SK-N-SH treated with all-trans-retinoic acid at 6 μM for 48 hours (cell line): Measurements from ENCODE around the gene C2CD4D.

ENCODE experiments used
- OSR1 ChIP-seq: fragments of 250-450 bp; sonication (Bioruptor Pico); IDR thresholded peaks from 2 replicates; pipeline ENCODE4 v1.8.0; 2022; ENCODE audit warnings: moderate library complexity, mild to moderate bottlenecking, inconsistent platforms
- PPARA ChIP-seq: fragments of 250-450 bp; sonication (Bioruptor Pico); IDR thresholded peaks from 2 replicates; pipeline ENCODE4 v1.5.0; 2020; ENCODE audit warnings: mild to moderate bottlenecking, borderline replicate concordance
- RARB ChIP-seq: fragments of 250-450 bp; sonication (Bioruptor Pico); IDR thresholded peaks from 2 replicates; pipeline ENCODE4 v1.8.0; 2021; ENCODE audit warnings: mild to moderate bottlenecking, moderate library complexity
- SNAI2 ChIP-seq: fragments of 250-450 bp; sonication (Bioruptor Pico); IDR thresholded peaks from 2 replicates; pipeline ENCODE4 v1.5.0; 2020; ENCODE audit warnings: mild to moderate bottlenecking, moderate library complexity
- TOX ChIP-seq: fragments of 250-450 bp; sonication (Bioruptor Pico); IDR thresholded peaks from 2 replicates; pipeline ENCODE4 v1.8.0; 2021; ENCODE audit warnings: mild to moderate bottlenecking, moderate library complexity, borderline replicate concordance
- ZC3H10 ChIP-seq: fragments of 250-450 bp; sonication (Bioruptor Pico); IDR thresholded peaks from 2 replicates; pipeline ENCODE4 v1.5.1; 2021; ENCODE audit warnings: mild to moderate bottlenecking, moderate library complexity
- TF ChIP-seq, protein P1 (sequence below): fragments of 250-450 bp; sonication (Bioruptor Pico); IDR thresholded peaks from 2 replicates; pipeline ENCODE4 v1.5.1; 2020; ENCODE audit warnings: low read depth, mild to moderate bottlenecking, moderate library complexity

DNA sequence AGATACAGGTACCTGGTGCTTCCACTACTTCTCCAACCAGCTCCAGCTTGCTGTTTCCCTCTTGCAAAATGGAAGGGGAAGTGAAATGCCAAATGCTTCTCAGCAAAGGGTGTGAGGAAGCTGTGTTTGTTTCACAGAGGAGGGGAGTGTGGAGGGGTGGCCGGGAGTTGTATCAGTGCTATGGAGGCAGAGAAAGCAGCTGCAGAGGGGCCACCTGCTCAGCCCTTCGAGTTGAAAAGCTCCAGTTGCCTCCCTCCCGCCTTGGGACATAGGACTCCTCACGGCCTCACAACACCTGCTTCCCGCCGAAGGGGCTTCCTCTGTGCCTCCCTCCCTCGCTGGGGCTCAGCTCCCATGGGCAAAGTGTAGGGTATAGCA is 22.3 kb downstream of the C2CD4D start:
- TF ChIP-seq, protein P1, sequence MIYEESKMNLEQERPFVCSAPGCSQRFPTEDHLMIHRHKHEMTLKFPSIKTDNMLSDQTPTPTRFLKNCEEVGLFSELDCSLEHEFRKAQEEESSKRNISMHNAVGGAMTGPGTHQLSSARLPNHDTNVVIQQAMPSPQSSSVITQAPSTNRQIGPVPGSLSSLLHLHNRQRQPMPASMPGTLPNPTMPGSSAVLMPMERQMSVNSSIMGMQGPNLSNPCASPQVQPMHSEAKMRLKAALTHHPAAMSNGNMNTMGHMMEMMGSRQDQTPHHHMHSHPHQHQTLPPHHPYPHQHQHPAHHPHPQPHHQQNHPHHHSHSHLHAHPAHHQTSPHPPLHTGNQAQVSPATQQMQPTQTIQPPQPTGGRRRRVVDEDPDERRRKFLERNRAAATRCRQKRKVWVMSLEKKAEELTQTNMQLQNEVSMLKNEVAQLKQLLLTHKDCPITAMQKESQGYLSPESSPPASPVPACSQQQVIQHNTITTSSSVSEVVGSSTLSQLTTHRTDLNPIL (CRISPR knock-in tag), result no peak
- TF ChIP-seq TOX (CRISPR knock-in tag) (no peak), ZC3H10 (no peak), PPARA (CRISPR knock-in tag) (no peak), OSR1 (CRISPR knock-in tag) (no peak), RARB (no peak), SNAI2 (no peak)
